HepG2 (cell line): Measurements from ENCODE around the gene TBX6. TPM values are rescaled to one million over a fixed set of nuclear protein-coding genes. Genes with fewer than 3 reads are reported as not detected.

Experiments
- ATF7-NPFF ChIP-seq: sonication (generic); formaldehyde crosslinking; IDR thresholded peaks from 2 replicates; pipeline ENCODE4 v1.8.1; 2023; ENCODE audit warnings: mild to moderate bottlenecking, low read depth, missing genetic modification reagents, moderate library complexity
- CEBPB ChIP-seq: IDR thresholded peaks from 2 replicates; pipeline ENCODE4 v1.6.1; 2011; ENCODE audit warnings: low read depth, low read length, improper control_type of control experiment, borderline replicate concordance
- NFYC ChIP-seq: IDR thresholded peaks from 2 replicates; pipeline ENCODE4 v1.6.1; 2016; ENCODE audit warnings: missing genetic modification reagents, missing compliant biosample characterization
- PHF8 ChIP-seq: sonication (generic); formaldehyde crosslinking; IDR thresholded peaks from 2 replicates; pipeline ENCODE4 v1.5.0; 2020; ENCODE audit warnings: missing genetic modification reagents
- RFXAP ChIP-seq: sonication (generic); formaldehyde crosslinking; IDR thresholded peaks from 2 replicates; pipeline ENCODE4 v1.4.0; 2020; ENCODE audit warnings: missing genetic modification reagents, borderline replicate concordance
- SALL1 ChIP-seq: sonication (generic); formaldehyde crosslinking; IDR thresholded peaks from 2 replicates; pipeline ENCODE4 v1.8.0; 2022; ENCODE audit warnings: mild to moderate bottlenecking, missing genetic modification reagents
- SYNCRIP ChIP-seq: fragments of 200-400 bp; formaldehyde crosslinking; IDR thresholded peaks from 2 replicates; pipeline ENCODE4 v1.6.1; 2018; ENCODE audit warnings: mild to moderate bottlenecking, low read depth, low read length; ENCODE audit not compliant: insufficient read depth
- TBX3 ChIP-seq: fragments of 450-650 bp; IDR thresholded peaks from 2 replicates; pipeline ENCODE4 v1.6.1; 2017; ENCODE audit warnings: antibody characterized with exemption, mild to moderate bottlenecking, inconsistent platforms, borderline replicate concordance
- WIZ ChIP-seq: sonication (generic); formaldehyde crosslinking; IDR thresholded peaks from 2 replicates; pipeline ENCODE4 v1.5.1; 2020; ENCODE audit warnings: mild to moderate bottlenecking, missing genetic modification reagents
- ZFX ChIP-seq: sonication (generic); formaldehyde crosslinking; IDR thresholded peaks from 2 replicates; pipeline ENCODE4 v1.4.0; 2020; ENCODE audit warnings: mild to moderate bottlenecking, low read depth, missing genetic modification reagents, moderate library complexity
- ZNF256 ChIP-seq: sonication (generic); formaldehyde crosslinking; conservative IDR thresholded peaks from 2 replicates; pipeline ENCODE4 v1.4.0; 2020; ENCODE audit warnings: missing genetic modification reagents
- ZNF317 ChIP-seq: sonication (generic); formaldehyde crosslinking; IDR thresholded peaks from 2 replicates; pipeline ENCODE4 v1.5.0; 2020; ENCODE audit warnings: mild to moderate bottlenecking, missing genetic modification reagents
- ZNF460 ChIP-seq: sonication (generic); formaldehyde crosslinking; IDR thresholded peaks from 2 replicates; pipeline ENCODE4 v1.5.1; 2020; ENCODE audit warnings: missing genetic modification reagents, mild to moderate bottlenecking, borderline replicate concordance
- ZNF589 ChIP-seq: sonication (generic); formaldehyde crosslinking; conservative IDR thresholded peaks from 2 replicates; pipeline ENCODE4 v1.8.0; 2022; ENCODE audit warnings: mild to moderate bottlenecking, moderate library complexity, missing genetic modification reagents
- ZNF614 ChIP-seq: IDR thresholded peaks from 2 replicates; pipeline ENCODE4 v1.6.1; 2018; ENCODE audit warnings: missing biosample characterization, missing genetic modification reagents, inconsistent platforms, borderline replicate concordance
- ZNF709 ChIP-seq: sonication (generic); formaldehyde crosslinking; IDR thresholded peaks from 2 replicates; pipeline ENCODE4 v1.5.0; 2020; ENCODE audit warnings: mild to moderate bottlenecking, missing genetic modification reagents
- ZNF878 ChIP-seq: sonication (generic); formaldehyde crosslinking; IDR thresholded peaks from 2 replicates; pipeline ENCODE4 v1.8.1; 2023; ENCODE audit warnings: mild to moderate bottlenecking, missing genetic modification reagents, moderate library complexity
- polyA plus RNA-seq, 8 experiments: library from polyadenylated mRNA; depleted of rRNA in 3 of 8; stranded (reverse) in 7 of 8; unstranded in 1 of 8; fragments of >200 nt; fragmentation: Illumina TruSeq in 4 of 8; extraction: Trizol in 4 of 8; gene quantifications; 2 replicates each; pipeline versions ENCODE4 v1.2.1 to v1.2.3, GENCODE V29; 2011 to 2016; ENCODE audit warnings: low read depth in 4 of 8, missing spikeins in 1 of 8, mixed read lengths in 1 of 8; ENCODE audit not compliant: insufficient read depth in 1 of 8
- total RNA-seq, 5 experiments: library from RNA; depleted of rRNA; stranded (reverse); fragments of >200 nt; fragmentation: Illumina TruSeq; extraction: Trizol; gene quantifications; 2 replicates each; pipeline ENCODE4 v1.2.3, GENCODE V29; 2016; ENCODE audit warnings: low read depth in 1 of 5
- TF ChIP-seq, protein P1 (sequence below): sonication (generic); formaldehyde crosslinking; IDR thresholded peaks from 2 replicates; pipeline ENCODE4 v1.5.0; 2020; ENCODE audit warnings: missing genetic modification reagents, mild to moderate bottlenecking, borderline replicate concordance
- TF ChIP-seq, protein P2 (sequence below): sonication (generic); formaldehyde crosslinking; IDR thresholded peaks from 2 replicates; pipeline ENCODE4 v1.8.0; 2023; ENCODE audit warnings: mild to moderate bottlenecking, missing genetic modification reagents
- TF ChIP-seq, protein P3 (sequence below): sonication (generic); formaldehyde crosslinking; IDR thresholded peaks from 2 replicates; pipeline ENCODE4 v1.5.0; 2020; ENCODE audit warnings: missing genetic modification reagents, mild to moderate bottlenecking, borderline replicate concordance
- TF ChIP-seq, protein P4 (sequence below): IDR thresholded peaks from 2 replicates; pipeline ENCODE4 v1.6.1; 2012; ENCODE audit warnings: inconsistent platforms
- TF ChIP-seq, protein P5 (sequence below): sonication (generic); formaldehyde crosslinking; IDR thresholded peaks from 2 replicates; pipeline ENCODE4 v1.8.1; 2023; ENCODE audit warnings: mild to moderate bottlenecking, inconsistent platforms, moderate library complexity, missing genetic modification reagents, borderline replicate concordance

TBX6 gene
- total and polyA plus RNA-seq, 2 of the 13 experiments (the other 11 are each of a cell fraction or from before 2014, with no cell fraction given): 0.24 to 0.42 TPM

DNA sequence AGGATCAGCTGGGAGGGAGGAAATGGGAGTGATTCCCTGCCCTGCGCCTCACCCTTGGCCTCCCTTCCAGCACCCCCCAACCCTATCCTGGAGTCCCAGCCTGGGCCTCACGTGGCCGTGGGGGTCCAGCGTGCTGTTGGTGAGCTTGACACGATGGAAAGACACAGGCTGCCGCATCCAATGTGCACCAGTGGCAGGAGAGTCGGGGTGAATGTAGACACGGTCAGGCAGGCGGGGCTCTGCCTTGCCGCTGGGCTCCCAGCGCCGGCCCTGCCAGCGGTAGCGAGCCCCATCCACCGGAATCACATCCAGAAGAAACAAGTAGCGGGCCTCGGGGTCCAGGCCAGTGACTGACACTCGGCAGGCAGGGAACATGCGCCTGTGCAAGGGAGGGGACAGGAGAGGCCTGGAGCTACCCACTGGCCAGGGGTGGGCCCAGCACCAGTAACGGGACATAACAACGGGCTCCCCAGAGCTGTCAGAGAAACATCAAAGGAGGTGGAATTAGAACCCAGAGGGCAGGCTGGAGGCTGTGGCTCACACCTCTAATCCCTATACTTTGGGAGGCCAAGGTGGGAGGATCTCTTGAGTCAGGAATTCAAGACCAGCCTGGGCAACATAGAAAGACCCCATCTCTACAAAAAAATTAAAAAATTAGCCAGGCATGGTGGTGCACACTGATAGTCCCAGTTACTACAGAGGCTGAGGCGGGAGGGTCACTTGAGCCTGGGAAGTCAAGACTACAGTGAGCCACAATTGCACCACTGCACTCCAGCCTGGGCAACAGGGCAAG, 2.7 kb downstream of the TBX6 start (continued):
- TF ChIP-seq, protein P1, sequence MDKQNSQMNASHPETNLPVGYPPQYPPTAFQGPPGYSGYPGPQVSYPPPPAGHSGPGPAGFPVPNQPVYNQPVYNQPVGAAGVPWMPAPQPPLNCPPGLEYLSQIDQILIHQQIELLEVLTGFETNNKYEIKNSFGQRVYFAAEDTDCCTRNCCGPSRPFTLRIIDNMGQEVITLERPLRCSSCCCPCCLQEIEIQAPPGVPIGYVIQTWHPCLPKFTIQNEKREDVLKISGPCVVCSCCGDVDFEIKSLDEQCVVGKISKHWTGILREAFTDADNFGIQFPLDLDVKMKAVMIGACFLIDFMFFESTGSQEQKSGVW (CRISPR knock-in tag): no peak
- TF ChIP-seq ZFX (CRISPR knock-in tag) (peak; percentile 63), ZNF256 (no peak), ZNF878 (no peak), NFYC (CRISPR knock-in tag) (no peak), ATF7-NPFF (CRISPR knock-in tag) (peak; percentile 30; the same call in 1 of the 2 replicates), PHF8 (CRISPR knock-in tag) (0 out of 2 replicates have a peak, but pooled peaks have one; percentile 29), CEBPB (no peak), ZNF614 (CRISPR knock-in tag) (peak; percentile 54; the same call in 1 of the 2 replicates), ZNF317 (CRISPR knock-in tag) (no peak), ZNF709 (CRISPR knock-in tag) (0 out of 2 replicates have a peak, but pooled peaks have one; percentile 60), RFXAP (CRISPR knock-in tag) (no peak), SYNCRIP (no peak), ZNF460 (CRISPR knock-in tag) (no peak; the same call in 1 of the 2 replicates), ZNF589 (no peak), TBX3 (no peak), WIZ (CRISPR knock-in tag) (no peak), SALL1 (CRISPR knock-in tag) (no peak)
- TF ChIP-seq, protein P2, sequence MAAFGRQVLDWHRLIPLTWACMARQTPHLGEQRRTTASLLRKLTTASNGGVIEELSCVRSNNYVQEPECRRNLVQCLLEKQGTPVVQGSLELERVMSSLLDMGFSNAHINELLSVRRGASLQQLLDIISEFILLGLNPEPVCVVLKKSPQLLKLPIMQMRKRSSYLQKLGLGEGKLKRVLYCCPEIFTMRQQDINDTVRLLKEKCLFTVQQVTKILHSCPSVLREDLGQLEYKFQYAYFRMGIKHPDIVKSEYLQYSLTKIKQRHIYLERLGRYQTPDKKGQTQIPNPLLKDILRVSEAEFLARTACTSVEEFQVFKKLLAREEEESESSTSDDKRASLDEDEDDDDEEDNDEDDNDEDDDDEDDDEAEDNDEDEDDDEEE: peak; percentile 41; the same call in 1 of the 2 replicates
- TF ChIP-seq, protein P3, sequence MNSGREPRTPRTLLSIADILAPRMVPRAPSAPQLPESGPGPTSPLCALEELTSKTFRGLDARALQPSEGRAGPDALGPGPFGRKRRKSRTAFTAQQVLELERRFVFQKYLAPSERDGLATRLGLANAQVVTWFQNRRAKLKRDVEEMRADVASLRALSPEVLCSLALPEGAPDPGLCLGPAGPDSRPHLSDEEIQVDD: peak; percentile 33; the same call in 1 of the 2 replicates
- TF ChIP-seq, protein P4, sequence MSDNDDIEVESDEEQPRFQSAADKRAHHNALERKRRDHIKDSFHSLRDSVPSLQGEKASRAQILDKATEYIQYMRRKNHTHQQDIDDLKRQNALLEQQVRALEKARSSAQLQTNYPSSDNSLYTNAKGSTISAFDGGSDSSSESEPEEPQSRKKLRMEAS: 0 out of 2 replicates have a peak, but pooled peaks have one; percentile 46
- TF ChIP-seq, protein P5, sequence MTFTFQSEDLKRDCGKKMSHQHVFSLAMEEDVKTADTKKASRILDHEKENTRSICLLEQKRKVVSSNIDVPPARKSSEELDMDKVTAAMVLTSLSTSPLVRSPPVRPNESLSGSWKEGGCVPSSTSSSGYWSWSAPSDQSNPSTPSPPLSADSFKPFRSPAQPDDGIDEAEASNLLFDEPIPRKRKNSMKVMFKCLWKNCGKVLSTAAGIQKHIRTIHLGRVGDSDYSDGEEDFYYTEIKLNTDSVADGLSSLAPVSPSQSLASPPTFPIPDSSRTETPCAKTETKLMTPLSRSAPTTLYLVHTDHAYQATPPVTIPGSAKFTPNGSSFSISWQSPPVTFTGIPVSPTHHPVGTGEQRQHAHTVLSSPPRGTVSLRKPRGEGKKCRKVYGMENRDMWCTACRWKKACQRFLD (CRISPR knock-in tag): peak; percentile 46; the same call in 1 of the 2 replicates
- TF ChIP-seq, all 625 proteins: peak for 100
